Measurements from ENCODE around the gene KCNK6.

DNA sequence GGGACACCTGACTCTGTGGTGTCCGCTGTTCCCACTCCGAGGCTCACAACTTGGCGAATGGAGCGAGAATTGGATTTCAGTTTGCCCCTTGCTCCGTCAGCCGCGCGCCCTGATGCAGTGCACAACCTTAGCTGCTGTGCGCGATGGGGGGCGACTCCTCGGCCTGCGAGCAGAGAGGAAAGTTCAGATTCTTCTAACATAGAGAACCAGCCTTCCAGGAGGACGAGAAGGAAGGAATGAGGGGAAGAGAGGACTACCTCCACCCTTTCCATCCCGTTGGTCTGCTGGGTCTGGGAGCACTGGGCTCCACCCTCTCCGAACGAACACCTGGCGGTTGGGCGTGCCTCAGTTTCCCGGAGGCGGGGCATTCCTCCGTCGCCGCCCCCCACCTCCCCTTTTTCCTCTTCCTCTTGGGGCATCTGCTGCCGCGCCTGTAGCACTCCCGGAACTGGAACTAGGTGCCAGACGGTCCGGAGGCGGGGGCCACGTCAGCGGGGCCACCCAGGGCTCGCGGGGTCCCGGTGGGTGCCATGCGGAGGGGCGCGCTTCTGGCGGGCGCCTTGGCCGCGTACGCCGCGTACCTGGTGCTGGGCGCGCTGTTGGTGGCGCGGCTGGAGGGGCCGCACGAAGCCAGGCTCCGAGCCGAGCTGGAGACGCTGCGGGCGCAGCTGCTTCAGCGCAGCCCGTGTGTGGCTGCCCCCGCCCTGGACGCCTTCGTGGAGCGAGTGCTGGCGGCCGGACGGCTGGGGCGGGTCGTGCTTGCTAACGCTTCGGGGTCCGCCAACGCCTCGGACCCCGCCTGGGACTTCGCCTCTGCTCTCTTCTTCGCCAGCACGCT, at the start of gene KCNK6:
- TF ChIP-seq POLR2AphosphoS5 (IDR thresholded peaks at IDR 0.05; ENCODE audit: low read depth) (peak; percentile 87), CTCF (conservative IDR thresholded peaks at IDR 0.05; ENCODE audit: low read depth in 2 of 2) (no peak), EZH2 (IDR thresholded peaks at IDR 0.05; ENCODE audit: low read depth, unreplicated experiment) (no peak), CREB1 (CRISPR knock-in tag; IDR thresholded peaks at IDR 0.05; ENCODE audit: low read depth) (no peak), EZH2phosphoT487 (IDR thresholded peaks at IDR 0.05; ENCODE audit: unreplicated experiment) (no peak), JUNB (IDR thresholded peaks at IDR 0.05; ENCODE audit: unreplicated experiment) (no peak)

All from GM23338 (cell line).